Measurements from ENCODE around the gene STX2.
A peak's percentile ranks its signal among the peaks of the same experiment; 100 is the strongest.
"Not testable (repeated sequence)": the region's sequence is repeated elsewhere in the genome, so short reads cannot be mapped to it uniquely, and the experiment has no call there.

Gene STX2

DNA sequence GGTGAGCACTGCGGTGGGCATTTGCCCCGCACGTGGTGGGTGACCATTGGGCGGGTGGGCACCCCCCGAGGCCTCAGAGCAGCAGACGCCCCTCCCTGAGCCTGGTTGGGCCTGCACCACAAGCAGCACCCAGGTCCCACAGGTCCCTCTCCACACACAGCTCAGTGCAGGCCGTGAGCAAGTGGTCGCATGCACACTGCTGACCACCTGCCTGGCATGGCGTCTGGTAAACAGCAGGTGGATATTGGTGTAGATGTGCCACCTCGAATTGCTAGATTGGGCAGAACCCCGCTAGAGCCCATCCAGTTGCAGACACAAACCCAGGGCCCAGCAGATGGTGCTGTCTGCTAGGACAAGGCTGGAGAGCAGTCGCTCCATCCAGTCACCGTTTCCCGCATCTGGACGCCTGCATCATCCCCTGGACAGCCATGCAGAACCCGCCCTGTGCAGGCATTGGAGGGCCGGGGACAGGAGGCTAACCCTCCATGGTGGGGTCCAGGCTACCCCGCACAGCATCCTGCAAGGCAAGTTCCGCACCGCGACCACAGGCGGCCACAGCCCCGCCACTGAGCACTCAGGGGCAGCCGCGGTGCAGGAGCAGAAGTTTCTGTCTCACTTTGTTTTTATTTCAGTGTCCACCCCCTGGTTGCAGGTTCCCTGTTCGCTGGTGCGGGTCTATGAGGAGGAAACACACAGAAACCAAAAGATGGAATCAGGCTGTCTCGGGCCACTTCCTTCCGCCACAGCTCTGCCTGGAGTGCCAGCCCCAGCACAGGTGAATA lies 77.3 kb downstream of the STX2 start:
- DNase-seq = peak; percentile 43

DNA sequence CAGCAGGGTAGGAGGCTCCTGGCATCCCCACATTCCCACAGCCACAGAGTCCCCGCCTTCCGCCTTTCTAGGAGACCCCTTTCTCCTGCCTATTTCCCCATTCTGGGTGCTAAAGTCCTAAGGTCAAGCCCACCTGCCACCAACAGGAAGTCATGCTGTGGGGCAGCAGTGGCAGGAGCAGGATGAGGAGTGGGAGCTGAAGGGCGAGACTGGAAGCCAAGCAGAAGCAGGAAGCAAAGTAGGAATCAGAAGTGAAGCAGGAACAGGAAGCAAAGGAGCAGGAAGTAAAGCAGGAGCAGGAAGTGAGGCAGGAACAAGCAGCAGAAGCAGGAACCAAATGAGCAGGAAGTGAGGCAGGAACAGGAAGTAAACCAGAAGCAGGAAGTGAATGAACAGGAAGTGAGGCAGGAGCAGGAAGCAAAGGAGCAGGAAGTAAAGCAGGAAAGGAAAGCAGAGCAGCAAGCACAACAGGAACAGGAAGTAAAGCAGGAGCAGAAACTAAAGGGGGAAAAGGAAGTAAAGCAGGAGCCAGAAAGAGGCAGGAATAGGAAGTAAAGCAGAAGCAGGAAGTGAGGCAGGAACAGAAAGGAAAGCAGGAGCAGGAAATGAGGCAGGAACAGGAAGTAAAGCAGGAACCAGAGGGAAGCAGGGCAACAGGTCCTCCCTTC lies 84.7 kb downstream of the STX2 start:
- no peak for DNase-seq

GRCh38 chr12:130752692-130753230 lies 86.3 kb downstream of the STX2 start:
- no peak for DNase-seq

- not testable (repeated sequence) for DNase-seq
Observed at GRCh38 chr12:130752037-130752436, 87.0 kb downstream of the STX2 start.

- no peak for DNase-seq
Observed at GRCh38 chr12:130748786-130749185, 90.3 kb downstream of the STX2 start.

- DNase-seq = peak; percentile 59
Observed at GRCh38 chr12:130747867-130748740, 90.9 kb downstream of the STX2 start.

GRCh38 chr12:130746546-130746945 lies 92.5 kb downstream of the STX2 start:
- DNase-seq = no peak

DNA sequence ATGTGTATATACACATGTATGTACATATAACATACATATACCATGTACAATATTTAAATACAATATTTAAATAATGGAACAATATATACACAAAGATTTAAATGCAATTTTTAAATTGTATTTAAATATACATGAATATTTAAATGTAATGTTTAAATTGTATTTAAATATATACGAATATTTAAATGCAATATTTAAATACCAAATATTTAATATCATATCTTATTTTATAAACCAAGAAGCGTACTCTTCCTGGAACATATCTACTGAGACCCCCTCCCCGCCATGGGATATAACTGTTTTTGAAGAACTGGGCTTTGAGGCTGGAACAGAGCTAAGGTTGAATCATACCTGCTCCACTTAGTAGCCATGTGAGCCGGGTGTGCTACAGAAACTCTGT lies 93.1 kb downstream of the STX2 start:
- DNase-seq = no peak

DNA sequence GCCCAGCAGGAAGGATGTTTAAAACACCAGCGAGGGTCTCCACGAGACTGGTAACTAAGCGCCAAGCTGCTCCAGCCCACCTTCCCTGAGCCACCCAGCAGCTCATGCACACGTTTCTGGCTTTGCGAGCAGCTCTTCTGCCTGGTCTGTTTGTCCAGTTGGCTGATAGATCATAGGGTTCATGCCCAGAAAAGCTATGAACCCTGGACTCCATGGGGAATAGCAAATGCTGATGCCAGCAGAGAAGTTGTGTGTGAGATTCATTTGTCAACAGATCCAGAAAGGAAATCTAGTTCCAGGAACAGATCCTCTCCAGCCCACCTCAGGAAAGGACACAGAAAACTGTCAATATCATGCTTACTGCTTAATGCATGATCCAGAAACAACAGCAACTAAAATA lies 94.8 kb downstream of the STX2 start:
- no peak for DNase-seq

DNA sequence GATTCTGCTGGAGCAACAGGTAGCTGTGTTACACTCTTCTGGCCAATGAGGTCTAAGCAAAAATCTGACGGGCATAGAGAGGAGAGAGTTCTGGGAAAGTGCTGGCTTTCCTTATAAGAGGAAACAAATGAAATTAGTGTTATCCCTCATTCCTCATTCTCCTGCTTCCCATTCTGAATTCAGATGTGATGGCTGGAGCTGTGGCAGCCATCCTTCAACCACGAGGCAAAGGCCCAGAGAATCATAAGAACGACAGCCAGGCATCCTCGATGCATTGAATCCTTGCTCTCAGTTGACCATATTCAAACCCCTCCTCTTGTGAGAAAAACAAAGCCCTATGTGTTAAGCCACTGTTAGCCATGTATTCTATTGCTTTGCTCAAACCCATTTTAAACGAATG lies 95.4 kb downstream of the STX2 start:
- DNase-seq = no peak

GRCh38 chr12:130743176-130743575 lies 95.9 kb downstream of the STX2 start:
- no peak for DNase-seq

DNA sequence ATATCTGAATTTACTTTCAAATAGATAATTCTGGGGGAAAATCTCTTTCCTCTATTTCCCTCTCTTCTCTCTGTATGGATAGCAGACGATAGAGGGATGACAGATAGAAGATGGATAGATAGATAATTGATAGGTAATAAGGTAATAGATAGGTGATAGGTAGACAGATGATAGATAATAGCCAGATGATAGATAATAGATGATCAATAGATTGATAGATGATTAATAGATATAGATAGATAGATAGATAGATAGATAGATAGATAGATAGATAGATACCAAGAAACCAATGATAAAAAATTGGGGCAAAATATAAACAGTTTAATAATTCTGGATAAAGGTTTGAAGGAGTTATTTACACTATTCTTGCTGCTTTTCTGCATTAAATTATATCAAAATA lies 96.3 kb downstream of the STX2 start:
- DNase-seq = no peak

DNA sequence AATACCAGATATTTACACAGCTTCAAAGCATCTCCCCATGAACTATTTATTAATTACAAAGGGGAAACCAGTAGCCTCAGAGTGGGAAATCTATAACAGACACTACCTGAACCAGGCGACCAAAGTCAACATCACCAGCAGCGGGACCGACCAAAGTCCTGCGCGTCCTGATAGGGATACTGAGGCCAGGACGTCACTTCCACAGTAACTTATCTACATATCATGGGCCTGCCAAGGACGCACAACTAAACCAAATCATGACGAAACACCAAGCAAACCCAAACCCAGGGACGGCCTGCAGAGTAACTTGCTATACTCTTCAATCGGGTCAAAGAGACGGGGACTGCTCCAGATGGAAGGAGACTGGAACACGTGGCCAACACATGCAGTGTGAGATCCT lies 96.9 kb downstream of the STX2 start:
- no peak for DNase-seq
